Urinary bladder (tissue), 2 donors: Measurements from ENCODE around the gene UCHL5. TPM values are rescaled to one million over a fixed set of nuclear protein-coding genes. Genes with fewer than 3 reads are reported as not detected.

Experiments used
- polyA plus RNA-seq: library from polyadenylated mRNA; stranded (reverse); fragments of 200-250 nt; gene quantifications from one replicate; pipeline ENCODE4 v1.2.3, GENCODE V29; 2013
- small RNA-seq: library from RNA; depleted of rRNA; stranded (forward); fragments of <200 nt; gene quantifications from one replicate; pipeline ENCODE3, GENCODE V24; 2014
- total RNA-seq: library from RNA; depleted of rRNA; stranded (reverse); fragments of >200 nt; gene quantifications from one replicate; pipeline ENCODE4 v1.2.3, GENCODE V29; 2014
- donor health status: healthy.

Gene UCHL5
- total and polyA plus RNA-seq, 2 donors = 22.8 to 58.6 TPM

Small RNAs within 50 kb of the gene (small RNA-seq; reads per million reads assigned to genes)
- not detected for gene SCARNA18B

Other genes starting within 250 kb of the UCHL5 start
- 222 TPM for gene RO60, start 252 bp upstream of the UCHL5 start, total RNA-seq
- 14.7 TPM for gene RO60, start 252 bp upstream of the UCHL5 start, polyA plus RNA-seq
- gene GLRX2, start 46.1 kb upstream of the UCHL5 start, total RNA-seq = 11.2 TPM
- 11.8 TPM for gene GLRX2, start 46.1 kb upstream of the UCHL5 start, polyA plus RNA-seq
- 79.6 TPM for gene CDC73, start 62.7 kb upstream of the UCHL5 start, total RNA-seq
- 20.3 TPM for gene CDC73, start 62.7 kb upstream of the UCHL5 start, polyA plus RNA-seq
- gene B3GALT2, start 127.3 kb upstream of the UCHL5 start, total RNA-seq = 19.5 TPM
- gene B3GALT2, start 127.3 kb upstream of the UCHL5 start, polyA plus RNA-seq = 3.5 TPM